HL-60 (cell line): Measurements from ENCODE around the gene DNAL1.

ENCODE experiments used
- POLR2AphosphoS5 ChIP-seq: IDR thresholded peaks from 2 replicates; pipeline ENCODE4 v1.6.1; 2012; ENCODE audit warnings: low read depth
- SPI1 ChIP-seq: IDR thresholded peaks from 2 replicates; pipeline ENCODE4 v1.6.1; 2012; ENCODE audit warnings: low read depth, mild to moderate bottlenecking, borderline replicate concordance
- TF ChIP-seq, protein P1 (sequence below): IDR thresholded peaks from one replicate; pipeline ENCODE4 v1.5.1; 2011; ENCODE audit warnings: low read length, control low read depth, inconsistent platforms; ENCODE audit not compliant: insufficient read depth
- TF ChIP-seq, protein P2 (sequence below): IDR thresholded peaks from 2 replicates; pipeline ENCODE4 v1.6.1; 2012; ENCODE audit warnings: low read depth; ENCODE audit not compliant: insufficient replicate concordance

DNA sequence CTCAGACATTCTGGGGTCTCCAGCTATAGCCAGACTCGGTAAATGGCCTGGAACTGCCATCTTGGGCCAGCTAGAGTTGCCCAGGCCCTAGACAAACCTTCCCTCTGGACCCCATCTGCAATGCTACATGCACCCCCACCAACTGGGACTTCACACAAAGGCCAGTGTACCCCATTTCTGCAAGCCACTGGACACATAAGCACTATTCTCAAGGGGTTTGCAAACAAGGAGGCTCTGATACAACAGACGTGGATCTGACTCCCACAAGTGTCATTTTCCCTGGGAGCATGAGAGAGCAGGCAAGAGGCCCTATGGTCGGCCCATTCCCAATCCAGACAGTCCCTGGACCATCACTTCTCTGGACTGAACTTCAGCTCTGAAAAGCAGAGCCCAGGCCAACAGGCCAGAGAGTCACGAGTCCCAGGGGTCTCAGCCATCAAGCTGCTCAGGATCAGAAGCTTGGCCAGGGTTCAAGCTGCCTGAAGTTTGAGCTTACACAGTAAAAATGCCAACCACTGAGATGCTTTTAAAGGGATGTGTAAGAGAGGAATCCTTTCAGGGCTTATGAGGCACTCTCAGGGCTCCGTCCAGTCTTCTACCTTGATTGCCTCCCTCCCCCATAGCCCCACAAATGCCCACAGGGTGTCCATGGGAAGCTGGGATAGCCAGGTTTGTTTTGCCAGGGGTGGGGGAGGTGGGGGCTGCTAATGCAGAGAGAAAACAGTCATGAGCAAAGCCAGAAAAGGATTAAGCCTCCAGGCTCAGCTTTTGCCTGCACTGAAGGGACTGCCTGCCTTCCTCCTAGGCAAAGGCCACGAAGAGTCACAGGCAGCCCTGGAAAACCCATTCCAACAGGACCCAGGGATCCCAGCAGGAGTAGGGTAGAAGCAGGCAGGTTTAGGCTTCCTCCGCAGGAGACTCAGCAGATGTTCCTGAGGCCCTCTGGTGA lies 101.1 kb downstream of the DNAL1 start:
- TF ChIP-seq POLR2AphosphoS5 (no peak), SPI1 (no peak)
- TF ChIP-seq, protein P1, sequence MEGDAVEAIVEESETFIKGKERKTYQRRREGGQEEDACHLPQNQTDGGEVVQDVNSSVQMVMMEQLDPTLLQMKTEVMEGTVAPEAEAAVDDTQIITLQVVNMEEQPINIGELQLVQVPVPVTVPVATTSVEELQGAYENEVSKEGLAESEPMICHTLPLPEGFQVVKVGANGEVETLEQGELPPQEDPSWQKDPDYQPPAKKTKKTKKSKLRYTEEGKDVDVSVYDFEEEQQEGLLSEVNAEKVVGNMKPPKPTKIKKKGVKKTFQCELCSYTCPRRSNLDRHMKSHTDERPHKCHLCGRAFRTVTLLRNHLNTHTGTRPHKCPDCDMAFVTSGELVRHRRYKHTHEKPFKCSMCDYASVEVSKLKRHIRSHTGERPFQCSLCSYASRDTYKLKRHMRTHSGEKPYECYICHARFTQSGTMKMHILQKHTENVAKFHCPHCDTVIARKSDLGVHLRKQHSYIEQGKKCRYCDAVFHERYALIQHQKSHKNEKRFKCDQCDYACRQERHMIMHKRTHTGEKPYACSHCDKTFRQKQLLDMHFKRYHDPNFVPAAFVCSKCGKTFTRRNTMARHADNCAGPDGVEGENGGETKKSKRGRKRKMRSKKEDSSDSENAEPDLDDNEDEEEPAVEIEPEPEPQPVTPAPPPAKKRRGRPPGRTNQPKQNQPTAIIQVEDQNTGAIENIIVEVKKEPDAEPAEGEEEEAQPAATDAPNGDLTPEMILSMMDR, result no peak
- TF ChIP-seq, protein P2, sequence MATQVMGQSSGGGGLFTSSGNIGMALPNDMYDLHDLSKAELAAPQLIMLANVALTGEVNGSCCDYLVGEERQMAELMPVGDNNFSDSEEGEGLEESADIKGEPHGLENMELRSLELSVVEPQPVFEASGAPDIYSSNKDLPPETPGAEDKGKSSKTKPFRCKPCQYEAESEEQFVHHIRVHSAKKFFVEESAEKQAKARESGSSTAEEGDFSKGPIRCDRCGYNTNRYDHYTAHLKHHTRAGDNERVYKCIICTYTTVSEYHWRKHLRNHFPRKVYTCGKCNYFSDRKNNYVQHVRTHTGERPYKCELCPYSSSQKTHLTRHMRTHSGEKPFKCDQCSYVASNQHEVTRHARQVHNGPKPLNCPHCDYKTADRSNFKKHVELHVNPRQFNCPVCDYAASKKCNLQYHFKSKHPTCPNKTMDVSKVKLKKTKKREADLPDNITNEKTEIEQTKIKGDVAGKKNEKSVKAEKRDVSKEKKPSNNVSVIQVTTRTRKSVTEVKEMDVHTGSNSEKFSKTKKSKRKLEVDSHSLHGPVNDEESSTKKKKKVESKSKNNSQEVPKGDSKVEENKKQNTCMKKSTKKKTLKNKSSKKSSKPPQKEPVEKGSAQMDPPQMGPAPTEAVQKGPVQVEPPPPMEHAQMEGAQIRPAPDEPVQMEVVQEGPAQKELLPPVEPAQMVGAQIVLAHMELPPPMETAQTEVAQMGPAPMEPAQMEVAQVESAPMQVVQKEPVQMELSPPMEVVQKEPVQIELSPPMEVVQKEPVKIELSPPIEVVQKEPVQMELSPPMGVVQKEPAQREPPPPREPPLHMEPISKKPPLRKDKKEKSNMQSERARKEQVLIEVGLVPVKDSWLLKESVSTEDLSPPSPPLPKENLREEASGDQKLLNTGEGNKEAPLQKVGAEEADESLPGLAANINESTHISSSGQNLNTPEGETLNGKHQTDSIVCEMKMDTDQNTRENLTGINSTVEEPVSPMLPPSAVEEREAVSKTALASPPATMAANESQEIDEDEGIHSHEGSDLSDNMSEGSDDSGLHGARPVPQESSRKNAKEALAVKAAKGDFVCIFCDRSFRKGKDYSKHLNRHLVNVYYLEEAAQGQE, result no peak
